ENCODE data around the gene DDX4. TPM values are rescaled to one million over a fixed set of nuclear protein-coding genes. Genes with fewer than 3 reads are reported as not detected.

Gene DDX4
- polyA plus RNA-seq, 1 experiment = not detected

- ChIA-PET CTCF (no interaction called here), POLR2A (no interaction called here)
- no peaks in the 10 kb centered on the region for H3K27me3 ChIP-seq (ENCODE audit: control insufficient read depth, insufficient read depth, low read length)
- TF ChIP-seq CTCF (IDR thresholded peaks at IDR 0.05; ENCODE audit: low read depth, low read length) = no peak
- no peak overlapping the region for H3K4me3 ChIP-seq (ENCODE audit: low read depth, low read length)
- no peak overlapping the region for H3K27ac ChIP-seq (ENCODE audit: low read depth, low read length)
- H3K9me3 ChIP-seq (ENCODE audit: control insufficient read depth, insufficient read depth, low read length) = peaks cover under 1% of the 10 kb centered on the region; the same call in 1 of the 2 replicates
- no peak for DNase-seq (ENCODE audit: low read depth, low spot score)
These were observed 5.3 kb upstream of the DDX4 start for GRCh38 chr5:55732585-55732984.

GRCh38 chr5:55734658-55735057 is 3.2 kb upstream of the DDX4 start:
- TF ChIP-seq CTCF (IDR thresholded peaks at IDR 0.05; ENCODE audit: low read depth, low read length) = no peak
- CTCF ChIA-PET = no interaction called here
- no peak overlapping the region for H3K27ac ChIP-seq (ENCODE audit: low read depth, low read length)
- no peak for DNase-seq (ENCODE audit: low read depth, low spot score)
- POLR2A ChIA-PET = no interaction called here
- H3K4me3 ChIP-seq (ENCODE audit: low read depth, low read length) = no peak overlapping the region
- peaks cover 7% of the 10 kb centered on the region; the same call in 1 of the 2 replicates for H3K9me3 ChIP-seq (ENCODE audit: control insufficient read depth, insufficient read depth, low read length)
- H3K27me3 ChIP-seq (ENCODE audit: control insufficient read depth, insufficient read depth, low read length) = no peaks in the 10 kb centered on the region

GRCh38 chr5:55742778-55743177 is 4.9 kb downstream of the DDX4 start:
- TF ChIP-seq CTCF (IDR thresholded peaks at IDR 0.05; ENCODE audit: low read depth, low read length) = no peak
- CTCF ChIA-PET = no interaction called here
- POLR2A ChIA-PET = no interaction called here
- DNase-seq (ENCODE audit: low read depth, low spot score) = no peak
- no peak overlapping the region for H3K27ac ChIP-seq (ENCODE audit: low read depth, low read length)
- H3K4me3 ChIP-seq (ENCODE audit: low read depth, low read length) = no peak overlapping the region
- H3K27me3 ChIP-seq (ENCODE audit: control insufficient read depth, insufficient read depth, low read length) = no peaks in the 10 kb centered on the region
- peaks cover 4% of the 10 kb centered on the region; the same call in 1 of the 2 replicates for H3K9me3 ChIP-seq (ENCODE audit: control insufficient read depth, insufficient read depth, low read length)

GRCh38 chr5:55747778-55748318 is 10.0 kb downstream of the DDX4 start:
- H3K9me3 ChIP-seq (ENCODE audit: control insufficient read depth, insufficient read depth, low read length) = no peaks in the 10 kb centered on the region
- no peak for DNase-seq (ENCODE audit: low read depth, low spot score)
- H3K27ac ChIP-seq (ENCODE audit: low read depth, low read length) = no peak overlapping the region
- no peaks in the 10 kb centered on the region for H3K27me3 ChIP-seq (ENCODE audit: control insufficient read depth, insufficient read depth, low read length)
- H3K4me3 ChIP-seq (ENCODE audit: low read depth, low read length) = no peak overlapping the region
- TF ChIP-seq CTCF (IDR thresholded peaks at IDR 0.05; ENCODE audit: low read depth, low read length) = no peak
- CTCF ChIA-PET = interaction anchor here (0.6 kb wide), 1 partner anchor 254 kb away, joined by 3 read pairs; no protein-coding TSS in a partner anchor
- POLR2A ChIA-PET = no interaction called here

GRCh38 chr5:55749387-55749786 is 11.5 kb downstream of the DDX4 start:
- Histone ChIP-seq H3K27ac (ENCODE audit: low read depth, low read length) (no peak overlapping the region), H3K27me3 (ENCODE audit: control insufficient read depth, insufficient read depth, low read length) (no peaks in the 10 kb centered on the region), H3K9me3 (ENCODE audit: control insufficient read depth, insufficient read depth, low read length) (no peaks in the 10 kb centered on the region), H3K4me3 (ENCODE audit: low read depth, low read length) (no peak overlapping the region)
- ChIA-PET POLR2A (no interaction called here), CTCF (interaction anchor here (0.7 kb wide), 1 partner anchor 230 kb away, joined by 3 read pairs; no protein-coding TSS in a partner anchor)
- no peak for TF ChIP-seq CTCF (IDR thresholded peaks at IDR 0.05; ENCODE audit: low read depth, low read length)
- no peak for DNase-seq (ENCODE audit: low read depth, low spot score)
